ENCODE results near the gene SLC7A1.

The SLC7A1 gene

GRCh38 chr13:29550430-29550988, 45.0 kb downstream of the SLC7A1 start:
- no peak for DNase-seq

GRCh38 chr13:29548722-29549121, 46.8 kb downstream of the SLC7A1 start:
- DNase-seq = peak; percentile 55

GRCh38 chr13:29547153-29547552, 48.3 kb downstream of the SLC7A1 start:
- DNase-seq = no peak

- DNase-seq = no peak
Observed at GRCh38 chr13:29546662-29547061, 48.8 kb downstream of the SLC7A1 start.

- no peak for DNase-seq
Observed at GRCh38 chr13:29545988-29546387, 49.5 kb downstream of the SLC7A1 start.

- peak; percentile 42 for DNase-seq
Observed at GRCh38 chr13:29543230-29544215, 52.0 kb downstream of the SLC7A1 start.

GRCh38 chr13:29542381-29542780, 53.1 kb downstream of the SLC7A1 start:
- DNase-seq = no peak

GRCh38 chr13:29541400-29541799, 54.1 kb downstream of the SLC7A1 start:
- no peak for DNase-seq

- DNase-seq = no peak
Observed at GRCh38 chr13:29540799-29541198, 54.7 kb downstream of the SLC7A1 start.

GRCh38 chr13:29540334-29540733, 55.2 kb downstream of the SLC7A1 start:
- DNase-seq = no peak

- DNase-seq = no peak
Observed at GRCh38 chr13:29539856-29540255, 55.6 kb downstream of the SLC7A1 start.

GRCh38 chr13:29538652-29539040, 56.8 kb downstream of the SLC7A1 start:
- no peak for DNase-seq

GRCh38 chr13:29537736-29538651, 57.5 kb downstream of the SLC7A1 start:
- DNase-seq = no peak

- DNase-seq = no peak
Observed at GRCh38 chr13:29536853-29537252, 58.6 kb downstream of the SLC7A1 start.

GRCh38 chr13:29535663-29536655, 59.5 kb downstream of the SLC7A1 start:
- DNase-seq = no peak

GRCh38 chr13:29534083-29534482, 61.4 kb downstream of the SLC7A1 start:
- DNase-seq = no peak

GRCh38 chr13:29532821-29533220, 62.7 kb downstream of the SLC7A1 start:
- no peak for DNase-seq

- DNase-seq = no peak
Observed at GRCh38 chr13:29532116-29532515, 63.4 kb downstream of the SLC7A1 start.

GRCh38 chr13:29530901-29531300, 64.6 kb downstream of the SLC7A1 start:
- no peak for DNase-seq

GRCh38 chr13:29529754-29530153, 65.7 kb downstream of the SLC7A1 start:
- DNase-seq = no peak

GRCh38 chr13:29527916-29528315, 67.6 kb downstream of the SLC7A1 start:
- DNase-seq = no peak

- no peak for DNase-seq
Observed at GRCh38 chr13:29527511-29527910, 68.0 kb downstream of the SLC7A1 start.
